GM12878 (cell line): Measurements from ENCODE around the gene ZNF341.

Experiments used
- ATF3 ChIP-seq: IDR thresholded peaks from 2 replicates; pipeline ENCODE4 v1.6.1; 2011; ENCODE audit warnings: low read depth, mild to moderate bottlenecking, low read length, moderate library complexity, borderline replicate concordance; ENCODE audit errors: extremely low read depth
- EGR1 ChIP-seq, 2 experiments: IDR thresholded peaks; 1 replicate in 1 of 2; 2 replicates in 1 of 2; pipeline ENCODE4 v1.6.1; 2011 to 2012; ENCODE audit warnings: low read depth in 2 of 2, low read length in 2 of 2, borderline replicate concordance in 1 of 2, mild to moderate bottlenecking in 1 of 2, moderate library complexity in 1 of 2
- MAX ChIP-seq: IDR thresholded peaks from 2 replicates; pipeline ENCODE4 v1.6.1; 2012; ENCODE audit warnings: low read depth, low read length, improper control_type of control experiment
- RB1 ChIP-seq: fragments of 450-650 bp; formaldehyde crosslinking; IDR thresholded peaks from 2 replicates; pipeline ENCODE4 v1.6.1; 2017; ENCODE audit warnings: mild to moderate bottlenecking, borderline replicate concordance
- RUNX3 ChIP-seq: IDR thresholded peaks from 2 replicates; pipeline ENCODE4 v1.6.1; 2012; ENCODE audit warnings: low read length, inconsistent platforms
- ZSCAN29 ChIP-seq: fragments of 450-650 bp; IDR thresholded peaks from 2 replicates; pipeline ENCODE4 v1.6.1; 2017; ENCODE audit warnings: mild to moderate bottlenecking, moderate library complexity

GRCh38 chr20:33816191-33816590 lies 84.4 kb downstream of the ZNF341 start:
- no peak for TF ChIP-seq RUNX3
- TF ChIP-seq MAX = no peak
- no peak for TF ChIP-seq EGR1 (IDR thresholded peaks at IDR 0.05; ENCODE audit: borderline replicate concordance in 1 of 2, low read depth in 2 of 2, low read length in 2 of 2)
- TF ChIP-seq ZSCAN29 = no peak
- TF ChIP-seq RB1 = no peak
- no peak for TF ChIP-seq ATF3
